ENCODE data around the gene TTPAL.
A peak's percentile ranks its signal among the peaks of the same experiment; 100 is the strongest.

- TF ChIP-seq, protein P1, sequence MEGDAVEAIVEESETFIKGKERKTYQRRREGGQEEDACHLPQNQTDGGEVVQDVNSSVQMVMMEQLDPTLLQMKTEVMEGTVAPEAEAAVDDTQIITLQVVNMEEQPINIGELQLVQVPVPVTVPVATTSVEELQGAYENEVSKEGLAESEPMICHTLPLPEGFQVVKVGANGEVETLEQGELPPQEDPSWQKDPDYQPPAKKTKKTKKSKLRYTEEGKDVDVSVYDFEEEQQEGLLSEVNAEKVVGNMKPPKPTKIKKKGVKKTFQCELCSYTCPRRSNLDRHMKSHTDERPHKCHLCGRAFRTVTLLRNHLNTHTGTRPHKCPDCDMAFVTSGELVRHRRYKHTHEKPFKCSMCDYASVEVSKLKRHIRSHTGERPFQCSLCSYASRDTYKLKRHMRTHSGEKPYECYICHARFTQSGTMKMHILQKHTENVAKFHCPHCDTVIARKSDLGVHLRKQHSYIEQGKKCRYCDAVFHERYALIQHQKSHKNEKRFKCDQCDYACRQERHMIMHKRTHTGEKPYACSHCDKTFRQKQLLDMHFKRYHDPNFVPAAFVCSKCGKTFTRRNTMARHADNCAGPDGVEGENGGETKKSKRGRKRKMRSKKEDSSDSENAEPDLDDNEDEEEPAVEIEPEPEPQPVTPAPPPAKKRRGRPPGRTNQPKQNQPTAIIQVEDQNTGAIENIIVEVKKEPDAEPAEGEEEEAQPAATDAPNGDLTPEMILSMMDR (IDR thresholded peaks at IDR 0.05), result no peak
- no peak for TF ChIP-seq POLR2A (IDR thresholded peaks at IDR 0.05)
- peak; percentile 80 for TF ChIP-seq POLR2AphosphoS5 (IDR thresholded peaks at IDR 0.05)
These were observed 8.3 kb upstream of the TTPAL start for GRCh38 chr20:44467289-44467883.

All from gastroesophageal sphincter (tissue), 3 donors.